ENCODE measurements around the gene STK39.
"Not testable (repeated sequence)": the region's sequence is repeated elsewhere in the genome, so short reads cannot be mapped to it uniquely, and the experiment has no call there.

STK39 gene

DNA sequence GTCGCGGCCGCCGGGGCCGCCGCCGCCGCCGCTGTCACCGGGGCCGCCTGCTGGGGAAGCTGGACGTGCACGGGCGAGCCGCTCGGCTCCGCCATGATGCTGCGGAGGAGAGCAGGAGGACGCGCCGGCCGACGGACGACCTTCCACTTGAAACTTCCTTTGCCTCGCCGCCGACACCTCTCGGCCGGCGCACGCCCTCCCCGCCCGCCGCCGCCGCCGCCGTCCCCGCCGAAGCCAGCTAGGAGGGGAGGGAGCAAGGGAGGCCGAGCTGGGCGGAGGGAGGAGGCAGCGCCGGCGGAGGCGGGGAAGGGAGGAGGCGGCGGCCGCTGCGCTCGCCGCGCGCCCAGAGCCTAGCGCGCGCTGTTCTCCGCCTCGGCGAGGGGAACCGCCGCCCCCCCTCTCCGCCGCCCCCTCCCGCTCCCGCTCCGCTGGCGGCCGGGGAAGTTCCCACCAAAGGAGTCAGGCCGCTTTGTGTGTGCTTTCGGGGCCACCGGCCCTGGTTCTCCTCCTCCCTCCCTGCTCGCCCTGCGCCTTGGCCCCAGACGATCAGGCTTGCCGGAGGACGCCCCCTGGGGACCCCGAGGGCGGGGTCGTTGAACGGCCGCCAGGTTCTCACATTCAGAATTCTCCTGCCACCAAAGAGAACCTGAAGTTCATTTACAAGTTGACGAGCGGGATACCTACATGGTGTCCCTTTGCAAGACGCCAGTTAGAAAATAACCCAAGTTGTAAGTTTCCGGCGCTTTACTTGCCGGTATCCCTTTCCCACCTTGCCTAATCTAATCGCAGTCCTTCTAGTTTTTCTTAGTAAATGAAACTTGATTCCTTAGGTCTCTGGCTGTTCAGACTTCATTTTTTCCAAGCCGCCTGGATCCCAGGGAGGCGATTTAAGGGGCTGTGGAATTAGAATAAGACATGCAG is at the start of gene STK39:
STK39 (minus strand) TSS at position 255 of the 921 bp plus-strand sequence; CDS start at position 95, 160 bp downstream.
- DNase-seq (ENCODE audit: low spot score), result peak; percentile 73

DNA sequence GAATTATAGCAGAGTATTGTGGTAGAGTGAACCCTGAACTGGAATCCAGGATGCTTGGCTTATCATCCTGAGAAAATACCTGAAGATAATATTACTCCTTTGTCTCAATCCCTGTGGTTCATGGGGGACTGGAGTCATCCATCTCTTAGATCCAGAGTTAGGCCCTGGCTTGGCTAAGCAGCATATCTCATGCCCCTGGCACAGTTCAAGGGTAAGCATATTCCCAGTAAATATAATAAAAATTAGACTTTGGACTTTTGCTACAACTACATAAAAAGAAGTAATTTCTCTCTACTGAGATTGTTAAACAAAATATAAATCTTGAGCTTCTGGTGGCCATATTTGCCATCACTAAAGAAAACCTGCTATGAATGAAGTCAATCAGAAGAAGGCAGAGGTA is 47.7 kb upstream of the STK39 start:
- no peak for DNase-seq (ENCODE audit: low spot score)

DNA sequence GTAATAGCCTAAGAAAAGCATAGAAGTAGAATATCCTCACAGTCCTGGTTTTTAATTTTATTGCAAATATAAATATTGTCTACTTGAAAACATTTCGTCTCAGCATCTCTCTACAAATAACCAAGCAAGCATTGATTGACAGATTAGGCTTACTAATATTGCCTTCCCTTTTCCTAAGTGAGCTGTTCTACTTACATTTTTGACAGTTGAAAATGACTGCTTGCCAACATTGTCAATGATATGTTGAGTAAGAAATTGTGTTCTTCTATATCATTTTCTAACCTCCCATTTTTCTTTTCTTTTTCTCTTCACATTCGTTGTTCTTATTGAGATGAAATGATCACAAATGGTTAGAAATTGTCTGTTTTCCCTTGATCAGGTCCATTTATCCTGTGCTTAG is 47.0 kb upstream of the STK39 start:
- no peak for DNase-seq (ENCODE audit: low spot score)

DNA sequence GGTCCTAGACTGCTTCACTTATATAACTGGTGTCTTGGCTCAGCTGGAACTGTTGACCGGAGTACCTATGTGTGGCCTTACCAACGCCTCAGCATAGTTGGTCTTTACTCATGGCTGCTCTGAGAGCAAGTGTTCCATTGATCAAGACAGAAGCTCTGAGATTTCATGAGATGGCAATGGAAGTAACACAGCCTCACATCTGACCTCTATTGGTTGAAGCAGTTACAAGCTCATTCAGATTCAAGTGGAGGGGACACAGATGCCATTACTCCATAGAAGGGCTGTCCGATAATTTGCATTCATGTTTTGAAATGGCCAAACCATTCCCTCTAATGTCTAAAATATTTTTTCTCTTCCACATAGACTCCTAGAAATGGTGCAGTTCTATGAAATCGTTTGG is 46.4 kb upstream of the STK39 start:
- no peak for DNase-seq (ENCODE audit: low spot score)

DNA sequence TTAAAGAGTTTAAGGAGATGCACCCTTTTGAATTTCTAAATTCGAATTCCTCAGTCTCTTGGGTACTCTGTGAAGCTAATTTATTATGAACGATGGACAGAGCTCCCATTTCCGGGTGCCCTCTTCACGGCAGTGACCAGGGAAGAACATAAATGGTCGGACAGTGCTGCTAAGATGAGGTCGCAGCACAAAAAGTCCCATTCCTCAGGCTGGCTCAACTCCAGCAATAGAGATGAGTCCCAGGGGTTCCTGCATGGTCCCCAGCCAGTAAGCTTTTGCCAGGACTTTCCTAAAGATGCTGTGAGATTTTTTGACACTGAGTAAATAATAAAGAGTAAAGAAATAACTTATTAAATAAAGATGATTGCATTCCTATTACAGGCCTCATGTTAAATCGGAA is 43.0 kb upstream of the STK39 start:
- DNase-seq (ENCODE audit: low spot score), result no peak

DNA sequence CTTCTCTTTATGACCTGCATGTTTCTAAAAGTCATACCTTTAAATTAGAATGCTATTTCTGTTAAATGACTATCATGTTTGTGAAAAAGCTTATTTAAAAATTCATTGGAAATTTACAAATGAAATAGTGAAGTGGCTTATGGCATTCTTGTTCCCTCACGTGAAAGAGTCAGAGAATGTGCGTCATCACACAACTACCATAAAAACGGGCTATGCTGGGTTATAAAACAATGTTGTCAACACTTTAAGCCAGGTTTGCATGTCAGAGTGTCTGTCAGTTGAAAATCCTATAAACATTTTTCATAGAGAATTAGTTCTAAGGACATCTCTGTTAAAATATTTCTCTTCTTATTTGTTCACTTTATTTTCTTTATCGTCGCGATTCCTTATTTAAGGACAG is 42.5 kb upstream of the STK39 start:
- no peak for DNase-seq (ENCODE audit: low spot score)

DNA sequence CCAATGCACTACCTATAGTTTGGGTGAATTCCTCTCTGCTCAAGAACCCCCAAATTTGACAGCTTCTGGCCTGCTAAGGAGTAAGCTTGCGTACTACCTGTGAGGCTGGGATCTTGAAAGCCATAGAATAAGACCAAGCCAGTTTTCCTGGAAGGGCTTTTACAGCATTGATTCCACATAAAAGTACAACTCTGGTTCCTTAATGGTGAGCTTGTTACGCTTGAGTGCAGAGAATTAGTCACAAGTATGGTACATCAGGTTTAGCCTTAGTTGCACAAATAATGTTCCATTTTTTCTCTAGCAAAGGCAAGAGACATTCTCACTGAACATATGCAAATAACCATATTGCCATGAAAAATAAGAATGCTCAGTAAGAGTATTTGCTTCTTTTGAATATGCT is 39.1 kb upstream of the STK39 start:
- no peak for DNase-seq (ENCODE audit: low spot score)

DNA sequence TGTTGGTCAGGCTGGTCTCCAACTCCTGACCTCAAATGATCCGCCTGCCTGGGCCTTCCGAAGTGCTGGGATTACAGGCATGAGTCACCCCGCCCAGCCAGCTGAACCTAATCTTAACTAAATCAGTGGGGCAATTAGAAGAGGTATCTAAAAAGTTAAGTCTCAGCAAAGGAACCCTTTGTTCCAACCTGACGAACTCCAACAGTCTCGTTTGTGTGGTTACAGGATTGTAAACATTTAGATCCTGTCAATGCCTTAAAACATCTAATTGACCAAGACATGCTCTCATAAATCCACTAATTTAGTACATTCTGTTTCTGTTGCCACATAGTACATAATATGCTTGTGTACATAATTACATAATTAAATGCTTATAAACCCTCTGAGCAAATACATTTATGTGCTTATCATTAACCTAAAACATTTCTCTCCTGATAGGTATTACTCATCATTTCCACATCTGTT is 31.1 kb upstream of the STK39 start:
- DNase-seq (ENCODE audit: low spot score), result no peak

DNA sequence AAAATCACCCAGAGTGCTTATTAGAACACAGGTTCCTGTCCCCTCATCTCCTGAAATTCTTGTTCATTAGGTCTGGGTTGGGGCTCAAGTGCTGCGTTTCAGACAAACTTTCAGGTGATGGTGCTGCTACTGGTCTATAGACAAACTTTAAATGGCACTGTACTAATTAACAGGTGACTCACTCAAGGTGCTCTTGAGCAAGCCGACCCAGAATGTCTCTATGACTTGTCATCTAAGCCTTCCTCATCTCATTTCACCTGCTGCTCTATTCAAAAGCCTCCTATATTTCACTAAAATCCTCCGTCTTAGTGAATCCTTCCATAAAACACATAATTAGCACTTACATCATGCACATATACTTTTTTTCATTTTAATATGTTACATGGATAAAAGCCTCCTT is 29.9 kb upstream of the STK39 start:
- no peak for DNase-seq (ENCODE audit: low spot score)

DNA sequence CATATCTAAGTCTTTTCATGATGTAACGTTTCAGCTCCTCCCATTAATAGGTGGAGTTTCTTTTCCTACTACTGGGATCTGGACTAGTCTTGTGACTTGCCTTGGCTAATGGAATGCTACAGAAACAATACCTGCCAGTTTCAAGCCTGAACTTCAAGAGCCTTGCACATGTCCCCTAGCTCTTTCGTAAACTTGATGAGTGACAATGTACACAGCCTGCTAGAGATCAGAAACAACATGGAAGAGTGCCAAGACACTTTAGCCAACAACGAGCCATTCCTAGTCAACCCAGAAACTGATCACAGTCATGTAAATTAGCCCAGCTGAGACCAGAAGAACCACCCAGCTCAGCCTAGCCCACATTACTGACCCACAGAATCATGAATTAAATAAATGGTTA is 24.8 kb upstream of the STK39 start:
- no peak for DNase-seq (ENCODE audit: low spot score)

DNA sequence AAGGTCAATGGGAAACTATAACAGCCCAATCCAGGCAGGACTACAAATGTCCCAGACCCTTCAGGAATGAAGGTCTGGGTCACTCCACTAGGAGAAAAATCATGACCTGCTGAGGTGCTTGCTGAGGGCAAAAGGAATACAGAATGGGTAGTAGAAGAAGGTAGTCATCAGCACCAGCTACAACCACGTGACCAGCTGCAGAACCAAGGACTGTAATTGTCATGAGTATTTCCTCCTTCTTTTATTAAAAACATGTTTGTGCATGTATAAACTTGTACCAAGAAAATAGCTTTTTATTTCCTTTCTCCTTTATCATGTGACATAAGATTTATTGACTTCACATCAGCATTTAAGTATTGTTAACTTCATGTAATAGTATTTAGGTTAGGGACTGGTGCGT is 15.5 kb upstream of the STK39 start:
- not testable (repeated sequence) for DNase-seq (ENCODE audit: low spot score)

DNA sequence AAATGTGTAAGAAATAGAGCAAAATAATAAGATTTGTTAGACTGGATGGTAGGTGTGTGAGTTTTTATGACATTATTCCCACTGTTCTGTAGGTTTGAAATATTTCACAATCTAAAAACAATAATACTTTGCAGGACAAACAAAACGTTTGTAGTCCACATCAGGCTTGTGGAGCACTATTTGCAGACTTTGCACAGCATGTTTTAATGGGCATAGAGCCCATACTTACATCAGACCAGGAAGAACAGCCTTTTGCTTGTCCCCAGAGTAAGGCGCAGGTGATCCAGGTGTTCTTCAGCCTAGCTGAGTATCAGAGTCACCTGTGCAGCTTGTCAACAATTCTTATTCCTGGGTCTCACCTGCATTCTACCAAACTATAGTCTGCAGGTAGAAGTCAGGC is 9.1 kb upstream of the STK39 start:
- DNase-seq (ENCODE audit: low spot score), result no peak

DNA sequence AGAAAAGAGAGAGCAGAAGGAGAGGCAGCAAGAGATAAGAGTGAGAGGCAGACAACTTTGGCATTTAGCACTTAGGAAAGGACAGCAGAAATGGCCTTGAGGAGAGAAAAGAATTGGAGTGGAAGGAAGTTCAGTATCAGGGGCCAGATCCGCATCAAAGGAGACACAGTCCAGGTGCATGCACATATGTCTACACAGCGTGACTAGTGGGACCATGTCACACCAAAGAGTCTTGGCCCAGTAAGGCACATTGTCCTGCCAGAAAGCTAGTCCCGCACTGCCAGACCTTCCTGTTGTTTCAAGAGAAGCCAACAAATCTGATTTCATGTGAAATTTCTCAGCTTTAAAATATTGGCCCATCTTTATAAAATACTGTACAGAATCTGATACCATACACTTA is 8.5 kb upstream of the STK39 start:
- DNase-seq (ENCODE audit: low spot score), result no peak

DNA sequence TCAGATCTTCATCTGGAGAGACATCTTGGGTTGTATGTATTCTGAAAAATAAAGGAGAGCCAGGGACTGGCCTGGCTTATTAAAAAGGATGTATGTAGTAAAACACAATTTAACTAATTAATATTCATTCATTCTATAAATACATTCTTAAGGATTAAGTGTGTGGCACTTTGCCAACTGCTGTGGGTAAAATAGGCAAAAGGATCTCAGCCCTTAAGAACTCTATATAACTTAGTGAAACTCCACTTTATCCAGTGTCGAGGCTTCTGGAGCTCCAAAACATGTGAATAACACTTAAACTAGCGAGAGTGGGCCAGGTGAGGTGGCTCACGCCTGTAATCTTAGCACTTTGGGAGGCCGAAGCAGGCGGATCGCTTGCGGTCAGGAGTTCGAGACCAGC is 7.7 kb upstream of the STK39 start:
- no peak for DNase-seq (ENCODE audit: low spot score)

DNA sequence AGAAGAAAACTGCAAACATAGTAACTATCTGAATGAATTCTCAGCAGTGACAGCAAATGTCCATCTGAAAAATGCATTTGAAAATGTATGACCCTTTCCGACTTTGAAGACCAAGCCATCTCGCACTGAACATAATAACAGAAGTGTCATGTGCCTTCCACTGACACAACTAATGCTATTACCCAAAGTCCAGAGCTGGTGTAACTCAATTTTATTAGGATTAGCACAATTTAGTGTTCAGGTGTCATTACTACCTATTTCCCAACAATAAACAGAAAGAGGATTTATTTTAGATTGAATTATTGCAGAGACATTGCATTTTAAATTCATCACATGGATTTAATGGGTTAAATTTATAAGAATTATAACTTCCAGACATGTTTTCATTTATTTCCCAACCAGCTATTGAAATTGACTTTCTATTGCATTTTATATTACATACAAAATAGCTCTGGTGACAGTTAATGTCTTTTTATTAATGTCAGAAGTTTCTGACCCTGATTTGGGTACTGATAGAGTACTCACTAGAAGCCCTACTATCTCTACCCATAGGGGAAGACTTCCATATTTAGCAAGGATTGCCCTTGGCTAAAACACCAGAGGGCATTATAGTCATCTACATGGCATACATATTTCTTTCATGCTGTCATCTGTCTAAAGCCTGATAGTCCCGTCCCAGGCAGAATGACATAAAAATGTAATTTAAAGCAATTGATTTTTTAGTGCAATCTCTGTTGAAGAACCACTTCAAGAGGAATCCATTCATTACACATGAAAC is 7.0 kb upstream of the STK39 start:
- DNase-seq (ENCODE audit: low spot score), result peak; percentile 64

DNA sequence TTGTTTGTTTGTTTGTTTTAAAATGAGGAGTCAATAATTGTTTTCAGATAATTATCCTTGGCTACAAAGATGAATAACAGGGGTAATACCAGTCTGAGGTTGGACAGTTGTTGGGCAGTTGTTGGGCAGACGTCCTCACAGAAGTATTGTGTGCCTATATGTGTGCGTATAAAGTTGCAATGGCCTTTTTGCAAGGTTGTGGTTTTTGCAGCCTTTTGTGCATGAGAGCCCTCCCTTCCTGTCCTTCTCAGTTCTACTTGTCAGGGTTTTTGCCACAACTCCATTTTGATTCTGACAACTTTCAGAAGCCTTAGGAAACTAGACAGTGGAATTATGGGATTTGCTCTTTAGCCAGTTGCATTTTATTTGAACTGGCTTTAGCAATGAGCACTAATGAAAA is 6.0 kb upstream of the STK39 start:
- no peak for DNase-seq (ENCODE audit: low spot score)

DNA sequence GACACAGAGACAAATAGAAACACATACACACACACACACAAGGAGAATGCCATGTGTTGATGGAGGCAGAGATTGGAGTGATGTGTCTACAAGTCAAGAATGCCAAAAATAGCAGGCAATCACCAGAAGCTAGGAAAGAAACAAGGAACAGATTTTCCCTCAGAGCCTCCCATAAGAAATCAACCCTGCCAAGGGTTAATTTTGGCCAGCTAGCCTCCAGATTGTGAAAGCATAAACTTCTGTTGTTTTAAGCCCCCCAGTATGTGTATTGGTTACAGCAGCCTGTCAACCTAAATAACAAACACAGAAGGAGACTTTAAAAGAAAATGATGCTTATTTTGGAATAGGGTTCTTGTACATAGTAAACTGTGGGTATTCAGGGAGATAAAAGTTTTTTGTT is 5.6 kb upstream of the STK39 start:
- DNase-seq (ENCODE audit: low spot score), result no peak

DNA sequence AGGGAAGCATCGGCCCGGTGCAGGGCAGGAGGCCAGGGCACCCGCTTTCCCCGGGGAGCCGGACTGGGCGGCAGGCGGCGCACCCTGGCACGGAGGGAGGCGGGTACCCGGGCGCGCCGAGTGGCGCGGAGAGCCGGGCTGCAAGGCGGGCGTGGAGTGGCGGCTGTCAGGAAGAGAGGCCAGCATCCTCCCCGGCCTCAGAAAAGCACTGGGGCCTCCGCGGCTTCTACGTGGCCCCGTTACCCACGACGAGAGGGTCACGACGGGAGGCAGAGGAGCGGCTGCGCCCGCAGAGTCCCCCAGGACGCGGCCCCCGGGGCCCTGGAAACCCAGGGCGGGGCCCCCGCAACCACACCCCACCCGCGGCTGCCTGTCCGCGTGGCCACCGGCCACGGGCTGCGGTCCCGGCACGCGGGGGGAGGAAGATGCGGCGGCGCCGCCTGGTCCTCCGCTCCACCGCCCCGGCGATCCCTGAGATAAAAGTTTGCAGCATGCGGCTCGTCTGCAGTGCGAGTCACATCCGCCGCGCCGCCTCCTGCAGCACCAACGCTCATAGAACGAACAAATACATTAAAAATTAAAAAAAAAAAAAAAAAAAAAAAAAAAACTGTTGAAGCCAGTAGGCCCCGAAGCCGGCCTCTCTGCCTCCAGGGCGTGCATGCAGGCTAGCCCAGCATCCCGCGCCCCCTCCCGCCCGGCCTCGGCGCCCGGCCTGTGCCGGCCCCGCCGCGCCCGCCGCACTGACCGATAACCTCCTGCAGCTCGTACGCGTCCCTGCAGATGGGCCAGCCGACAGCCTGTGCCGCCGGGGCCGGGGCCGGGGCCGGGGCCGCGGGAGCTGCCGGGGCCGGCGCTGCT is 683 bp downstream of the STK39 start:
- peak; percentile 45 for DNase-seq (ENCODE audit: low spot score)

DNA sequence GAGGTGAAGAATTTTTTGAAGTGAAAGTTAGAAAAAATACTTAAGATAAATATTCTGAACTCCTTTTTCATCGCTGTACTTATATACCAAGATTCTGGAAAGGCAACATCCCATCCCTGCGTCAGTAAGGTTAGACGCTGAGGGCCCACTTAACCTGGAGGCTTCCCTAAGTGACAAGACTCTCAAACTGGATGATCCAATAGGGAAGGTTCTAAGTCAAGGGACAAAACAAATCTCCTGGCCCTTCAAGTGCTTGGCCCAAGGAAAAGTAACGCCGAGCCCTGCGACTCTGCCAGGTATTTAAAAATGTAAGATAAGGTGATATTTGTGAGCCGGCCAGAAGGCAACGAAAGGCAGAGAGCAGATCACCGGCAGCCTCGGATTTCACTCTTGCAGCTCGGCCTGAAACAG is 1.3 kb downstream of the STK39 start:
- no peak for DNase-seq (ENCODE audit: low spot score)

DNA sequence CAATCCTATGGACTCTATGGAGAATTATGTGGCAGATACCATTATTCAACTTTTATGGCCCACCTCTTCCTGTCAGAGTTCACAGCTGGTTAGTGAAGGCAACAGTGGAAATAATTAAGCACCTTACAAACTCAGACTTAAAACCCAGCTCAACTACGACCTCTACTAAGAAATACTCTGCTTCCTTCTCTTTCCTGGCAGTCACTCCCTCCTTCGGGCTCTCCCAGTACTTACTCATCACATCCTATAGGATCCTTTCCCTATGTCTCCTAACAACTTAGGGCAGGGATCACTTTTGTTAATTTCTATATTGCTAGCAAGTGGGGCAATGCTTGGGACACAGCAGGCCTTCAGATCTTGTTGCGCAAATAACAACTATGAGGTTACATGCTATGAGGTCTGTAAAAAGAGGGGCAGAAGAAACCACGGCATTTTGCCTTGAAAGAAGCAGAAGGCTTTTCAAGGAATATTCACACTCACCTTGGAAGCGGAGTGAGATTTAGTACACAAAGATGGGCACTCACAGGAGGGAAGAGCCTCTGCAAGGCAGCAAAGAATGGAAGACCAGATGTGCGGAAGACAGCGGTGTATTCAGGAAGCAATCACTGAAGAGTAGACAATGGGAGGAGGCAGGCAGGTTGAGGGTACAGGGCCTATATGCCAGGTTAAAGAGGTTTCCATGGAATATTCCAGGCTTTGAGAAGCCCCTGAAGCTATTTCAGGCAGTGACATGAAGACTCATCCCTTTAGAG is 2.1 kb downstream of the STK39 start:
- no peak for DNase-seq (ENCODE audit: low spot score)

DNA sequence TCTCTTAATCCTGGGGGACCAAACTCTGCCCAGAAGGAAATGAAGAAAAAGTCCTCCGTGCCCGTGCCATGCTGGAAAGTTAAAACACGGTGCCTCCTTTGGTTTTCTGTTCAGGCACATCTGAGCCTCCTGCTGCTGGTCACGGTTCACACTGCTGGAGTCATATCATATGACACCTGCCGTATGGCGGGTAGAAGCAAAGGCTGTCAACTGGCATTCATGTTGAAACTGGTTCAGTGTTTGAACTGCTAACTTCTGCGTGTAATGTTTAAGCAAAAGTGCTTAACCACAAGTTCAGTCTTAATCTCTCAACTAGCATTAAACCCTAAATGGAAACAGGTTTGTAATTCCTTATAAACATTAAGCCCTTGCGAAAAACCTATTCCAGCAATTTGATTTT is 3.1 kb downstream of the STK39 start:
- DNase-seq (ENCODE audit: low spot score), result no peak

DNA sequence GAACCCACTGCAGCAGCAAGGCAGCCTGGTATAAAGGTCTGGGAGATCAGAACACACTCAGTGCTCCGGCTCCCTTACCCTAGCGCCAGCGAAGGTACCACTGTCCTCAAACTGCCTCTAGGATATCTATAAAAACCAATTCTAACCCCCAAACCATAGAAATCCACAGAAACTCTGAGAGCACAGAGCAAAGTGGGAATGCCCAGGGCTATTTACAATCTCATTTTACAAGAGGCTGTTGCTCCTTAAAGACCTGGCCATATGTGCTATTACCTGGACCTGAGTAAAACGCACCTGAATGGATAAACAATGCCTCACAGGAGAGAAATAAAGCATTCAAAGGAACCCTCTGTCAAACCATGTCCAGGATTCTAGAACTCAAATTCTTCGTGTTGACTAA is 4.3 kb downstream of the STK39 start:
- no peak for DNase-seq (ENCODE audit: low spot score)
